HepG2 (cell line): Measurements from ENCODE around the gene CDC123. TPM values are rescaled to one million over a fixed set of nuclear protein-coding genes. Genes with fewer than 3 reads are reported as not detected.

Source experiments
- ATAC-seq: fragments of 200-7000 bp; cut with Tn5 transposase; 3 replicates; pipeline ENCODE4 v1.9.1; 2020; ENCODE audit warnings: mild to moderate bottlenecking, moderate library complexity
- BruUV-seq: library from RNA; stranded (reverse); fragments of 400-500 nt; replicated peaks from 2 replicates; lab custom pipeline; 2021; lab: Mats Ljungman, UMichigan
- CTCF ChIA-PET: fragments of 300-600 bp; formaldehyde crosslinking; extraction: SDS; loops from one replicate; lab custom pipeline; 2021; ENCODE audit warnings: low total read pairs, inconsistent platforms, low intra/inter-chr PET ratio; lab: Yijun Ruan, JAX
- POLR2A ChIA-PET: fragments of 350-600 bp; sonication (Branson Sonifier 250); formaldehyde crosslinking; loops from one replicate; lab custom pipeline; 2020; ENCODE audit warnings: antibody characterized with exemption, inconsistent platforms; lab: Yijun Ruan, JAX
- DNase-seq: peaks from one replicate; pipeline ENCODE4 v3.0.0-alpha.2; 2015; ENCODE audit warnings: low spot score
- FAIRE-seq: peaks from 3 replicates; lab custom pipeline; 2011; peaks lifted over from hg19 to GRCh38; lab: Jason Lieb, UNC
- H2AFZ ChIP-seq: one replicate; pipeline ENCODE4 v1.6.1; 2011; ENCODE audit warnings: low read length, inconsistent platforms
- H3K27ac ChIP-seq: fragments of 300-600 bp; 3 replicates; pipeline ENCODE4 v1.8.0; 2011; ENCODE audit warnings: mixed run types, mild to moderate bottlenecking, mixed read lengths, low read length, inconsistent platforms; ENCODE audit not compliant: insufficient read depth; ENCODE audit errors: extremely low read length
- H3K27me3 ChIP-seq, 2 experiments: fragments of 200-600 bp in 1 of 2; 2 replicates in 1 of 2; 3 replicates in 1 of 2; pipeline versions ENCODE4 v1.6.0 to v1.8.0; 2011; ENCODE audit warnings: low read length in 2 of 2, mild to moderate bottlenecking in 2 of 2, moderate library complexity in 2 of 2, inconsistent platforms in 1 of 2; ENCODE audit not compliant: insufficient read depth in 2 of 2, control insufficient read depth in 1 of 2
- H3K36me3 ChIP-seq, 2 experiments: fragments of 200-600 bp in 1 of 2; replicated peaks in 1 of 2; 2 replicates in 1 of 2; 3 replicates in 1 of 2; pipeline versions ENCODE4 v1.5.1 to v1.8.0; 2011; ENCODE audit warnings: low read length in 2 of 2, inconsistent platforms in 1 of 2; ENCODE audit not compliant: insufficient read depth in 2 of 2, control insufficient read depth in 1 of 2
- H3K4me1 ChIP-seq: 2 replicates; pipeline ENCODE4 v1.5.1; 2012; ENCODE audit warnings: low read length, inconsistent platforms; ENCODE audit not compliant: insufficient read depth
- H3K4me2 ChIP-seq: 2 replicates; pipeline ENCODE4 v1.6.0; 2011; ENCODE audit warnings: low read depth, low read length, inconsistent platforms
- H3K4me3 ChIP-seq, 3 experiments: fragments of 200-600 bp in 1 of 3; sonication (generic), shearing (Covaris generic) in 1 of 3; replicated peaks in 1 of 3; 2 replicates each; pipeline ENCODE4 v1.5.1; 2011 to 2016; ENCODE audit warnings: low read length in 3 of 3, inconsistent platforms in 2 of 3, low read depth in 2 of 3, mild to moderate bottlenecking in 2 of 3, control low read depth in 1 of 3, mixed read lengths in 1 of 3; ENCODE audit not compliant: insufficient read depth in 1 of 3
- H3K79me2 ChIP-seq: one replicate; pipeline ENCODE4 v1.6.1; 2011; ENCODE audit warnings: low read length, inconsistent platforms; ENCODE audit not compliant: insufficient read depth
- H3K9ac ChIP-seq: 2 replicates; pipeline ENCODE4 v1.6.0; 2011; ENCODE audit warnings: mild to moderate bottlenecking, low read depth, low read length, inconsistent platforms; ENCODE audit not compliant: insufficient read depth
- H3K9me3 ChIP-seq: 2 replicates; pipeline ENCODE4 v1.5.1; 2012; ENCODE audit warnings: mild to moderate bottlenecking, low read length
- H4K20me1 ChIP-seq: 2 replicates; pipeline ENCODE4 v1.6.0; 2011; ENCODE audit warnings: inconsistent platforms, mild to moderate bottlenecking, low read length, moderate library complexity; ENCODE audit not compliant: insufficient read depth
- FOXM1 ChIP-seq: sonication (generic); formaldehyde crosslinking; IDR thresholded peaks from 2 replicates; pipeline ENCODE4 v1.5.0; 2020; ENCODE audit warnings: missing genetic modification reagents
- NFIB ChIP-seq: sonication (generic); formaldehyde crosslinking; IDR thresholded peaks from 2 replicates; pipeline ENCODE4 v1.9.0; 2021; ENCODE audit warnings: missing genetic modification reagents, mild to moderate bottlenecking, borderline replicate concordance
- RFX3 ChIP-seq: IDR thresholded peaks from 2 replicates; pipeline ENCODE4 v1.6.1; 2016; ENCODE audit warnings: missing biosample characterization, missing genetic modification reagents
- ZFP36 ChIP-seq: fragments of 150-350 bp; IDR thresholded peaks from 2 replicates; pipeline ENCODE4 v1.6.1; 2018; ENCODE audit warnings: borderline replicate concordance, low read length, low read depth; ENCODE audit not compliant: partially characterized antibody
- ZNF296 ChIP-seq: sonication (generic); formaldehyde crosslinking; conservative IDR thresholded peaks from 2 replicates; pipeline ENCODE4 v1.5.0; 2020; ENCODE audit warnings: mild to moderate bottlenecking, missing genetic modification reagents
- ZNF350 ChIP-seq: sonication (generic); formaldehyde crosslinking; IDR thresholded peaks from 2 replicates; pipeline ENCODE4 v1.4.0; 2020; ENCODE audit warnings: mild to moderate bottlenecking, low read depth, missing genetic modification reagents, borderline replicate concordance
- ZNF589 ChIP-seq: sonication (generic); formaldehyde crosslinking; conservative IDR thresholded peaks from 2 replicates; pipeline ENCODE4 v1.8.0; 2022; ENCODE audit warnings: mild to moderate bottlenecking, moderate library complexity, missing genetic modification reagents
- ZNF616 ChIP-seq: sonication (generic); formaldehyde crosslinking; IDR thresholded peaks from 2 replicates; pipeline ENCODE4 v1.5.0; 2020; ENCODE audit warnings: low read depth, mild to moderate bottlenecking, missing genetic modification reagents
- ZNF788 ChIP-seq: sonication (generic); formaldehyde crosslinking; IDR thresholded peaks from 2 replicates; pipeline ENCODE4 v1.5.0; 2020; ENCODE audit warnings: mild to moderate bottlenecking, missing genetic modification reagents, borderline replicate concordance
- ZSCAN9 ChIP-seq: IDR thresholded peaks from 2 replicates; pipeline ENCODE4 v1.6.1; 2016; ENCODE audit warnings: borderline replicate concordance
- WGBS: methylation state at CpG from one replicate; pipeline ENCODE4 v1.1.6; 2017; ENCODE audit warnings: low lambda C conversion rate; 5-methylcytosine and 5-hydroxymethylcytosine counted together
- in situ Hi-C: cut with HindIII; loops from 2 replicates; pipeline ENCODE4 v1.10.0; 2017; ENCODE audit warnings: low pct_unique_long_range_greater_than_20kb; ENCODE audit not compliant: extremely low pct_ligation_motif_present
- intact Hi-C: fragments of 100-400 bp; cut with micrococcal nuclease; formaldehyde crosslinking; loops from one replicate; pipeline ENCODE4 v1.10.0; 2022; ENCODE audit not compliant: unreplicated experiment
- polyA plus RNA-seq, 8 experiments: library from polyadenylated mRNA; depleted of rRNA in 3 of 8; stranded (reverse) in 7 of 8; unstranded in 1 of 8; fragments of >200 nt; fragmentation: Illumina TruSeq in 4 of 8; extraction: Trizol in 4 of 8; gene quantifications; 2 replicates each; pipeline versions ENCODE4 v1.2.1 to v1.2.3, GENCODE V29; 2011 to 2016; ENCODE audit warnings: low read depth in 4 of 8, missing spikeins in 1 of 8, mixed read lengths in 1 of 8; ENCODE audit not compliant: insufficient read depth in 1 of 8
- total RNA-seq, 5 experiments: library from RNA; depleted of rRNA; stranded (reverse); fragments of >200 nt; fragmentation: Illumina TruSeq; extraction: Trizol; gene quantifications; 2 replicates each; pipeline ENCODE4 v1.2.3, GENCODE V29; 2016; ENCODE audit warnings: low read depth in 1 of 5
- TF ChIP-seq, protein P1 (sequence below): sonication (generic); formaldehyde crosslinking; IDR thresholded peaks from 2 replicates; pipeline ENCODE4 v1.4.0; 2020; ENCODE audit warnings: missing genetic modification reagents, borderline replicate concordance
- TF ChIP-seq, protein P2 (sequence below): sonication (generic); formaldehyde crosslinking; IDR thresholded peaks from 2 replicates; pipeline ENCODE4 v1.5.1; 2020; ENCODE audit warnings: missing genetic modification reagents, mild to moderate bottlenecking, borderline replicate concordance
- TF ChIP-seq, protein P3 (sequence below): sonication (generic); formaldehyde crosslinking; IDR thresholded peaks from 2 replicates; pipeline ENCODE4 v1.4.0; 2020; ENCODE audit warnings: missing genetic modification reagents, mild to moderate bottlenecking, borderline replicate concordance

Gene CDC123
- total and polyA plus RNA-seq, 2 of the 13 experiments (the other 11 are each of a cell fraction or from before 2014, with no cell fraction given): 63.3 to 153 TPM

DNA sequence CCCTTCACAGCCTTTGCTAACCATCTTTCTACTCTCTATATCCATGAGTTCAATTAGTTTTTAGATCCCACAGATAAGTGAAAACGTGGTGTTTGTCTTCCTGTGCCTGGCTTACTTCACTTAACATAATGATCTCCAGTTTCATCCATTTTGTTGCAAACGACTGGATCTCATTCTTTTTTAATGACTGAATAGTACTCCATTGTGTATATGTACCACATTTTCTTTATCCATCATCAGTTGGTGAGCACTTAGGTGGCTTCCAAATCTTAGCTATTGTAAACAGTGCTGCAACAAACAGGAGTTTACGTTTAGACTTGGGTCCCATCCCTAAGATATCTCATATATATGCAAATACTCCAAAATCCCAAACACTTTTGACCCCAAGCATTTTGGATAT, 9.1 kb downstream of the CDC123 start:
- ChIA-PET CTCF (no interaction called here), POLR2A (no interaction called here)
- H3K4me2 ChIP-seq: no peak overlapping the region
- ATAC-seq (no peak), FAIRE-seq (no peak), DNase-seq (no peak)
- H3K36me3 ChIP-seq: peaks cover 20 to 76% of the 10 kb centered on the region in 2 experiments
- BruUV-seq: no TSS peak
- intact Hi-C loops: no loop called here
- no peak overlapping the region for H3K4me3 ChIP-seq
- H4K20me1 ChIP-seq: peaks cover 6% of the 10 kb centered on the region; the same call in 1 of the 2 replicates
- WGBS: 87% methylated on average over 3 of the region's 3 CpGs
- H2AFZ ChIP-seq: no peak overlapping the region
- no peak overlapping the region for H3K27ac ChIP-seq
- H3K4me1 ChIP-seq: no peaks in the 10 kb centered on the region; the same call in 1 of the 2 replicates
- in situ Hi-C loops: no loop called here
- H3K9me3 ChIP-seq: no peaks in the 10 kb centered on the region
- TF ChIP-seq ZNF589 (CRISPR knock-in tag) (no peak), ZNF616 (CRISPR knock-in tag) (no peak), NFIB (CRISPR knock-in tag) (no peak), FOXM1 (CRISPR knock-in tag) (no peak), ZNF350 (CRISPR knock-in tag) (no peak), ZNF788 (CRISPR knock-in tag) (no peak), ZSCAN9 (no peak), RFX3 (CRISPR knock-in tag) (no peak), ZFP36 (no peak), ZNF296 (CRISPR knock-in tag) (no peak)
- TF ChIP-seq, protein P1, sequence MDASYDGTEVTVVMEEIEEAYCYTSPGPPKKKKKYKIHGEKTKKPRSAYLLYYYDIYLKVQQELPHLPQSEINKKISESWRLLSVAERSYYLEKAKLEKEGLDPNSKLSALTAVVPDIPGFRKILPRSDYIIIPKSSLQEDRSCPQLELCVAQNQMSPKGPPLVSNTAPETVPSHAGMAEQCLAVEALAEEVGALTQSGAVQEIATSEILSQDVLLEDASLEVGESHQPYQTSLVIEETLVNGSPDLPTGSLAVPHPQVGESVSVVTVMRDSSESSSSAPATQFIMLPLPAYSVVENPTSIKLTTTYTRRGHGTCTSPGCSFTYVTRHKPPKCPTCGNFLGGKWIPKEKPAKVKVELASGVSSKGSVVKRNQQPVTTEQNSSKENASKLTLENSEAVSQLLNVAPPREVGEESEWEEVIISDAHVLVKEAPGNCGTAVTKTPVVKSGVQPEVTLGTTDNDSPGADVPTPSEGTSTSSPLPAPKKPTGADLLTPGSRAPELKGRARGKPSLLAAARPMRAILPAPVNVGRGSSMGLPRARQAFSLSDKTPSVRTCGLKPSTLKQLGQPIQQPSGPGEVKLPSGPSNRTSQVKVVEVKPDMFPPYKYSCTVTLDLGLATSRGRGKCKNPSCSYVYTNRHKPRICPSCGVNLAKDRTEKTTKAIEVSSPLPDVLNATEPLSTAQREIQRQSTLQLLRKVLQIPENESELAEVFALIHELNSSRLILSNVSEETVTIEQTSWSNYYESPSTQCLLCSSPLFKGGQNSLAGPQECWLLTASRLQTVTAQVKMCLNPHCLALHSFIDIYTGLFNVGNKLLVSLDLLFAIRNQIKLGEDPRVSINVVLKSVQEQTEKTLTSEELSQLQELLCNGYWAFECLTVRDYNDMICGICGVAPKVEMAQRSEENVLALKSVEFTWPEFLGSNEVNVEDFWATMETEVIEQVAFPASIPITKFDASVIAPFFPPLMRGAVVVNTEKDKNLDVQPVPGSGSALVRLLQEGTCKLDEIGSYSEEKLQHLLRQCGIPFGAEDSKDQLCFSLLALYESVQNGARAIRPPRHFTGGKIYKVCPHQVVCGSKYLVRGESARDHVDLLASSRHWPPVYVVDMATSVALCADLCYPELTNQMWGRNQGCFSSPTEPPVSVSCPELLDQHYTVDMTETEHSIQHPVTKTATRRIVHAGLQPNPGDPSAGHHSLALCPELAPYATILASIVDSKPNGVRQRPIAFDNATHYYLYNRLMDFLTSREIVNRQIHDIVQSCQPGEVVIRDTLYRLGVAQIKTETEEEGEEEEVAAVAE: no peak
- TF ChIP-seq, protein P2, sequence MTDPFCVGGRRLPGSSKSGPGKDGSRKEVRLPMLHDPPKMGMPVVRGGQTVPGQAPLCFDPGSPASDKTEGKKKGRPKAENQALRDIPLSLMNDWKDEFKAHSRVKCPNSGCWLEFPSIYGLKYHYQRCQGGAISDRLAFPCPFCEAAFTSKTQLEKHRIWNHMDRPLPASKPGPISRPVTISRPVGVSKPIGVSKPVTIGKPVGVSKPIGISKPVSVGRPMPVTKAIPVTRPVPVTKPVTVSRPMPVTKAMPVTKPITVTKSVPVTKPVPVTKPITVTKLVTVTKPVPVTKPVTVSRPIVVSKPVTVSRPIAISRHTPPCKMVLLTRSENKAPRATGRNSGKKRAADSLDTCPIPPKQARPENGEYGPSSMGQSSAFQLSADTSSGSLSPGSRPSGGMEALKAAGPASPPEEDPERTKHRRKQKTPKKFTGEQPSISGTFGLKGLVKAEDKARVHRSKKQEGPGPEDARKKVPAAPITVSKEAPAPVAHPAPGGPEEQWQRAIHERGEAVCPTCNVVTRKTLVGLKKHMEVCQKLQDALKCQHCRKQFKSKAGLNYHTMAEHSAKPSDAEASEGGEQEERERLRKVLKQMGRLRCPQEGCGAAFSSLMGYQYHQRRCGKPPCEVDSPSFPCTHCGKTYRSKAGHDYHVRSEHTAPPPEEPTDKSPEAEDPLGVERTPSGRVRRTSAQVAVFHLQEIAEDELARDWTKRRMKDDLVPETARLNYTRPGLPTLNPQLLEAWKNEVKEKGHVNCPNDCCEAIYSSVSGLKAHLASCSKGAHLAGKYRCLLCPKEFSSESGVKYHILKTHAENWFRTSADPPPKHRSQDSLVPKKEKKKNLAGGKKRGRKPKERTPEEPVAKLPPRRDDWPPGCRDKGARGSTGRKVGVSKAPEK (CRISPR knock-in tag): no peak
- TF ChIP-seq, protein P3, sequence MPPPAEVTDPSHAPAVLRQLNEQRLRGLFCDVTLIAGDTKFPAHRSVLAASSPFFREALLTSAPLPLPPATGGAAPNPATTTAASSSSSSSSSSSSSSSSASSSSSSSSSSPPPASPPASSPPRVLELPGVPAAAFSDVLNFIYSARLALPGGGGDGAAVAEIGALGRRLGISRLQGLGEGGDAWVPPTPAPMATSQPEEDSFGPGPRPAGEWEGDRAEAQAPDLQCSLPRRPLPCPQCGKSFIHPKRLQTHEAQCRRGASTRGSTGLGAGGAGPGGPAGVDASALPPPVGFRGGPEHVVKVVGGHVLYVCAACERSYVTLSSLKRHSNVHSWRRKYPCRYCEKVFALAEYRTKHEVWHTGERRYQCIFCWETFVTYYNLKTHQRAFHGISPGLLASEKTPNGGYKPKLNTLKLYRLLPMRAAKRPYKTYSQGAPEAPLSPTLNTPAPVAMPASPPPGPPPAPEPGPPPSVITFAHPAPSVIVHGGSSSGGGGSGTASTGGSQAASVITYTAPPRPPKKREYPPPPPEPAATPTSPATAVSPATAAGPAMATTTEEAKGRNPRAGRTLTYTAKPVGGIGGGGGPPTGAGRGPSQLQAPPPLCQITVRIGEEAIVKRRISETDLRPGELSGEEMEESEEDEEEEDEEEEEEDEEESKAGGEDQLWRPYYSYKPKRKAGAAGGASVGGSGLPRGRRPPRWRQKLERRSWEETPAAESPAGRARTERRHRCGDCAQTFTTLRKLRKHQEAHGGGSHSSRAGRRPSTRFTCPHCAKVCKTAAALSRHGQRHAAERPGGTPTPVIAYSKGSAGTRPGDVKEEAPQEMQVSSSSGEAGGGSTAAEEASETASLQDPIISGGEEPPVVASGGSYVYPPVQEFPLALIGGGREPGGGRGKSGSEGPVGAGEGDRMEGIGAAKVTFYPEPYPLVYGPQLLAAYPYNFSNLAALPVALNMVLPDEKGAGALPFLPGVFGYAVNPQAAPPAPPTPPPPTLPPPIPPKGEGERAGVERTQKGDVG (CRISPR knock-in tag): no peak
- H3K27me3 ChIP-seq: no peaks in the 10 kb centered on the region
- no peak overlapping the region for H3K9ac ChIP-seq
- peaks cover 37% of the 10 kb centered on the region for H3K79me2 ChIP-seq
